HepG2 (cell line): ENCODE measurements around the gene PTPN13. TPM values are rescaled to one million over a fixed set of nuclear protein-coding genes. Genes with fewer than 3 reads are reported as not detected.

ENCODE experiments used
- ATAC-seq: fragments of 200-7000 bp; cut with Tn5 transposase; 3 replicates; pipeline ENCODE4 v1.9.1; 2020; ENCODE audit warnings: mild to moderate bottlenecking, moderate library complexity
- BruUV-seq: library from RNA; stranded (reverse); fragments of 400-500 nt; replicated peaks from 2 replicates; lab custom pipeline; 2021; lab: Mats Ljungman, UMichigan
- CTCF ChIA-PET: fragments of 300-600 bp; formaldehyde crosslinking; extraction: SDS; loops from one replicate; lab custom pipeline; 2021; ENCODE audit warnings: low total read pairs, inconsistent platforms, low intra/inter-chr PET ratio; lab: Yijun Ruan, JAX
- POLR2A ChIA-PET: fragments of 350-600 bp; sonication (Branson Sonifier 250); formaldehyde crosslinking; loops from one replicate; lab custom pipeline; 2020; ENCODE audit warnings: antibody characterized with exemption, inconsistent platforms; lab: Yijun Ruan, JAX
- DNase-seq: peaks from one replicate; pipeline ENCODE4 v3.0.0-alpha.2; 2015; ENCODE audit warnings: low spot score
- FAIRE-seq: peaks from 3 replicates; lab custom pipeline; 2011; peaks lifted over from hg19 to GRCh38; lab: Jason Lieb, UNC
- H2AFZ ChIP-seq: one replicate; pipeline ENCODE4 v1.6.1; 2011; ENCODE audit warnings: low read length, inconsistent platforms
- H3K27ac ChIP-seq: fragments of 300-600 bp; 3 replicates; pipeline ENCODE4 v1.8.0; 2011; ENCODE audit warnings: mixed run types, mild to moderate bottlenecking, mixed read lengths, low read length, inconsistent platforms; ENCODE audit not compliant: insufficient read depth; ENCODE audit errors: extremely low read length
- H3K27me3 ChIP-seq, 2 experiments: fragments of 200-600 bp in 1 of 2; 2 replicates in 1 of 2; 3 replicates in 1 of 2; pipeline versions ENCODE4 v1.6.0 to v1.8.0; 2011; ENCODE audit warnings: low read length in 2 of 2, mild to moderate bottlenecking in 2 of 2, moderate library complexity in 2 of 2, inconsistent platforms in 1 of 2; ENCODE audit not compliant: insufficient read depth in 2 of 2, control insufficient read depth in 1 of 2
- H3K36me3 ChIP-seq, 2 experiments: fragments of 200-600 bp in 1 of 2; replicated peaks in 1 of 2; 2 replicates in 1 of 2; 3 replicates in 1 of 2; pipeline versions ENCODE4 v1.5.1 to v1.8.0; 2011; ENCODE audit warnings: low read length in 2 of 2, inconsistent platforms in 1 of 2; ENCODE audit not compliant: insufficient read depth in 2 of 2, control insufficient read depth in 1 of 2
- H3K4me1 ChIP-seq: 2 replicates; pipeline ENCODE4 v1.5.1; 2012; ENCODE audit warnings: low read length, inconsistent platforms; ENCODE audit not compliant: insufficient read depth
- H3K4me2 ChIP-seq: 2 replicates; pipeline ENCODE4 v1.6.0; 2011; ENCODE audit warnings: low read depth, low read length, inconsistent platforms
- H3K4me3 ChIP-seq, 3 experiments: fragments of 200-600 bp in 1 of 3; sonication (generic), shearing (Covaris generic) in 1 of 3; replicated peaks in 1 of 3; 2 replicates each; pipeline ENCODE4 v1.5.1; 2011 to 2016; ENCODE audit warnings: low read length in 3 of 3, inconsistent platforms in 2 of 3, low read depth in 2 of 3, mild to moderate bottlenecking in 2 of 3, control low read depth in 1 of 3, mixed read lengths in 1 of 3; ENCODE audit not compliant: insufficient read depth in 1 of 3
- H3K79me2 ChIP-seq: one replicate; pipeline ENCODE4 v1.6.1; 2011; ENCODE audit warnings: low read length, inconsistent platforms; ENCODE audit not compliant: insufficient read depth
- H3K9ac ChIP-seq: 2 replicates; pipeline ENCODE4 v1.6.0; 2011; ENCODE audit warnings: mild to moderate bottlenecking, low read depth, low read length, inconsistent platforms; ENCODE audit not compliant: insufficient read depth
- H3K9me3 ChIP-seq: 2 replicates; pipeline ENCODE4 v1.5.1; 2012; ENCODE audit warnings: mild to moderate bottlenecking, low read length
- H4K20me1 ChIP-seq: 2 replicates; pipeline ENCODE4 v1.6.0; 2011; ENCODE audit warnings: inconsistent platforms, mild to moderate bottlenecking, low read length, moderate library complexity; ENCODE audit not compliant: insufficient read depth
- BRD4 ChIP-seq: sonication (generic); formaldehyde crosslinking; IDR thresholded peaks from 2 replicates; pipeline ENCODE4 v1.4.0; 2020; ENCODE audit warnings: missing genetic modification reagents
- CENPBD1 ChIP-seq: sonication (generic); formaldehyde crosslinking; IDR thresholded peaks from 2 replicates; pipeline ENCODE4 v1.8.0; 2022; ENCODE audit warnings: missing genetic modification reagents, low read depth, mild to moderate bottlenecking, borderline replicate concordance
- JUND ChIP-seq: sonication (generic); formaldehyde crosslinking; IDR thresholded peaks from 2 replicates; pipeline ENCODE4 v1.8.0; 2022; ENCODE audit warnings: mild to moderate bottlenecking, missing genetic modification reagents
- MED8 ChIP-seq: sonication (generic); formaldehyde crosslinking; IDR thresholded peaks from 2 replicates; pipeline ENCODE4 v1.8.1; 2023; ENCODE audit warnings: mild to moderate bottlenecking, missing genetic modification reagents; ENCODE audit not compliant: insufficient replicate concordance
- MIER3 ChIP-seq: IDR thresholded peaks from 2 replicates; pipeline ENCODE4 v1.6.1; 2016; ENCODE audit warnings: missing compliant biosample characterization, borderline replicate concordance
- MTERF4 ChIP-seq: sonication (generic); formaldehyde crosslinking; IDR thresholded peaks from 2 replicates; pipeline ENCODE4 v1.8.0; 2023; ENCODE audit warnings: mild to moderate bottlenecking, missing genetic modification reagents
- NCOR1 ChIP-seq: fragments of 200-600 bp; sonication (generic); IDR thresholded peaks from 2 replicates; pipeline ENCODE4 v1.7.0; 2017; ENCODE audit warnings: antibody characterized with exemption, low read length, borderline replicate concordance
- PRDM4 ChIP-seq: sonication (generic); formaldehyde crosslinking; IDR thresholded peaks from 2 replicates; pipeline ENCODE4 v1.9.0; 2021; ENCODE audit warnings: missing genetic modification reagents, borderline replicate concordance
- SUZ12 ChIP-seq: fragments of 150-350 bp; IDR thresholded peaks from 2 replicates; pipeline ENCODE4 v1.6.1; 2014; ENCODE audit warnings: low read depth, low read length
- ZNF720 ChIP-seq: sonication (generic); formaldehyde crosslinking; IDR thresholded peaks from 2 replicates; pipeline ENCODE4 v1.4.0; 2020; ENCODE audit warnings: missing genetic modification reagents
- ZNF740 ChIP-seq: sonication (generic); formaldehyde crosslinking; IDR thresholded peaks from 2 replicates; pipeline ENCODE4 v1.4.0; 2020; ENCODE audit warnings: missing genetic modification reagents
- ZSCAN20 ChIP-seq: sonication (generic); formaldehyde crosslinking; IDR thresholded peaks from 2 replicates; pipeline ENCODE4 v1.4.0; 2020; ENCODE audit warnings: missing genetic modification reagents, mild to moderate bottlenecking, borderline replicate concordance
- WGBS: methylation state at CpG from one replicate; pipeline ENCODE4 v1.1.6; 2017; ENCODE audit warnings: low lambda C conversion rate; 5-methylcytosine and 5-hydroxymethylcytosine counted together
- in situ Hi-C: cut with HindIII; loops from 2 replicates; pipeline ENCODE4 v1.10.0; 2017; ENCODE audit warnings: low pct_unique_long_range_greater_than_20kb; ENCODE audit not compliant: extremely low pct_ligation_motif_present
- intact Hi-C: fragments of 100-400 bp; cut with micrococcal nuclease; formaldehyde crosslinking; loops from one replicate; pipeline ENCODE4 v1.10.0; 2022; ENCODE audit not compliant: unreplicated experiment
- polyA plus RNA-seq, 8 experiments: library from polyadenylated mRNA; depleted of rRNA in 3 of 8; stranded (reverse) in 7 of 8; unstranded in 1 of 8; fragments of >200 nt; fragmentation: Illumina TruSeq in 4 of 8; extraction: Trizol in 4 of 8; gene quantifications; 2 replicates each; pipeline versions ENCODE4 v1.2.1 to v1.2.3, GENCODE V29; 2011 to 2016; ENCODE audit warnings: low read depth in 4 of 8, missing spikeins in 1 of 8, mixed read lengths in 1 of 8; ENCODE audit not compliant: insufficient read depth in 1 of 8
- total RNA-seq, 5 experiments: library from RNA; depleted of rRNA; stranded (reverse); fragments of >200 nt; fragmentation: Illumina TruSeq; extraction: Trizol; gene quantifications; 2 replicates each; pipeline ENCODE4 v1.2.3, GENCODE V29; 2016; ENCODE audit warnings: low read depth in 1 of 5

The PTPN13 gene
- total and polyA plus RNA-seq, 2 of the 13 experiments (the other 11 are each of a cell fraction or from before 2014, with no cell fraction given): not detected

- ChIA-PET POLR2A (no interaction called here), CTCF (no interaction called here)
- intact Hi-C loops (no loop called here), in situ Hi-C loops (no loop called here)
- H3K27ac ChIP-seq: no peak overlapping the region
- ATAC-seq (no peak), FAIRE-seq (no peak), DNase-seq (no peak)
- H3K4me2 ChIP-seq: no peak overlapping the region
- H2AFZ ChIP-seq: no peak overlapping the region
- H3K36me3 ChIP-seq: no peaks in the 10 kb centered on the region
- H3K27me3 ChIP-seq: no peaks in the 10 kb centered on the region
- TF ChIP-seq MIER3 (CRISPR knock-in tag): no peak
- no peaks in the 10 kb centered on the region for H3K79me2 ChIP-seq
- H3K4me1 ChIP-seq: no peaks in the 10 kb centered on the region
- no peak overlapping the region for H3K4me3 ChIP-seq
- no peak overlapping the region for H3K9ac ChIP-seq
- BruUV-seq: no TSS peak
- H4K20me1 ChIP-seq: no peaks in the 10 kb centered on the region
- no peaks in the 10 kb centered on the region for H3K9me3 ChIP-seq
Observed at GRCh38 chr4:86556791-86557415, 37.2 kb upstream of the PTPN13 start.

GRCh38 chr4:86557526-86557925 lies 36.6 kb upstream of the PTPN13 start:
- no peak overlapping the region for H3K27ac ChIP-seq
- ChIA-PET CTCF (no interaction called here), POLR2A (no interaction called here)
- no peak overlapping the region for H3K4me3 ChIP-seq
- no peaks in the 10 kb centered on the region for H3K79me2 ChIP-seq
- H3K27me3 ChIP-seq: no peaks in the 10 kb centered on the region
- H3K9me3 ChIP-seq: no peaks in the 10 kb centered on the region
- DNase-seq (no peak), ATAC-seq (no peak), FAIRE-seq (no peak)
- H2AFZ ChIP-seq: no peak overlapping the region
- 3% methylated on average over 1 of the region's 1 CpG for WGBS
- H3K4me2 ChIP-seq: no peak overlapping the region
- intact Hi-C loops: no loop called here
- H3K9ac ChIP-seq: no peak overlapping the region
- in situ Hi-C loops: no loop called here
- no peaks in the 10 kb centered on the region for H3K4me1 ChIP-seq
- no TSS peak for BruUV-seq
- TF ChIP-seq NCOR1 (no peak), MED8 (CRISPR knock-in tag) (no peak), JUND (no peak), ZNF720 (CRISPR knock-in tag) (no peak), CENPBD1 (CRISPR knock-in tag) (no peak), ZNF740 (CRISPR knock-in tag) (no peak), ZSCAN20 (CRISPR knock-in tag) (no peak), MTERF4 (CRISPR knock-in tag) (no peak), SUZ12 (no peak), BRD4 (CRISPR knock-in tag) (no peak), PRDM4 (CRISPR knock-in tag) (no peak)
- no peaks in the 10 kb centered on the region for H3K36me3 ChIP-seq
- H4K20me1 ChIP-seq: no peaks in the 10 kb centered on the region
